ENCODE measurements around the gene KLKB1.
A peak's percentile ranks its signal among the peaks of the same experiment; 100 is the strongest.
"Not testable (repeated sequence)": the region's sequence is repeated elsewhere in the genome, so short reads cannot be mapped to it uniquely, and the experiment has no call there.

KLKB1 gene

GRCh38 chr4:186265683-186266652, 38.7 kb downstream of the KLKB1 start, which contains the start of gene F11:
F11 (plus strand) TSS chr4:186266189; CDS start chr4:186267137, 948 bp downstream.
- DNase-seq: no peak

- DNase-seq: no peak
Measured at GRCh38 chr4:186266729-186267456, 39.6 kb downstream of the KLKB1 start.

- DNase-seq: no peak
Measured at GRCh38 chr4:186271081-186271678, 43.9 kb downstream of the KLKB1 start.

- no peak for DNase-seq
Measured at GRCh38 chr4:186272699-186273391, 45.5 kb downstream of the KLKB1 start.

- not testable (repeated sequence) for DNase-seq
Measured at GRCh38 chr4:186273392-186273789, 46.1 kb downstream of the KLKB1 start.

- no peak for DNase-seq
Measured at GRCh38 chr4:186283311-186283710, 56.0 kb downstream of the KLKB1 start.

- no peak for DNase-seq
Measured at GRCh38 chr4:186285147-186285546, 57.8 kb downstream of the KLKB1 start.

GRCh38 chr4:186286581-186286980, 59.3 kb downstream of the KLKB1 start:
- no peak for DNase-seq

GRCh38 chr4:186291256-186291890, 64.1 kb downstream of the KLKB1 start:
- DNase-seq: no peak

- DNase-seq: no peak
Measured at GRCh38 chr4:186294160-186294559, 66.9 kb downstream of the KLKB1 start.

- no peak for DNase-seq
Measured at GRCh38 chr4:186296481-186296880, 69.2 kb downstream of the KLKB1 start.

- DNase-seq: peak in 1 of 2 donors; percentile 26
Measured at GRCh38 chr4:186297013-186297645, 69.8 kb downstream of the KLKB1 start.

GRCh38 chr4:186298031-186298647, 70.8 kb downstream of the KLKB1 start:
- no peak for DNase-seq

- no peak for DNase-seq
Measured at GRCh38 chr4:186299291-186299690, 72.0 kb downstream of the KLKB1 start.

GRCh38 chr4:186300659-186301390, 73.5 kb downstream of the KLKB1 start:
- no peak for DNase-seq

GRCh38 chr4:186304216-186304615, 76.9 kb downstream of the KLKB1 start:
- no peak for DNase-seq

GRCh38 chr4:186304866-186305505, 77.7 kb downstream of the KLKB1 start:
- DNase-seq: no peak

- no peak for DNase-seq
Measured at GRCh38 chr4:186307497-186307896, 80.2 kb downstream of the KLKB1 start.

GRCh38 chr4:186307916-186308315, 80.6 kb downstream of the KLKB1 start:
- DNase-seq: no peak
